H1 (cell line): ENCODE data around the gene ANKRD34B. TPM values are rescaled to one million over a fixed set of nuclear protein-coding genes. Genes with fewer than 3 reads are reported as not detected.

ENCODE experiments used
- GABPA ChIP-seq: IDR thresholded peaks from 2 replicates; pipeline ENCODE4 v1.6.1; 2011; ENCODE audit warnings: mild to moderate bottlenecking, low read length, moderate library complexity, borderline replicate concordance; ENCODE audit not compliant: insufficient read depth
- HDAC2 ChIP-seq, 2 experiments: fragments of 300-600 bp in 1 of 2; sonication (generic) in 1 of 2; IDR thresholded peaks; 2 replicates each; pipeline ENCODE4 v1.6.1; 2011 to 2012; ENCODE audit warnings: low read depth in 2 of 2, low read length in 2 of 2, mild to moderate bottlenecking in 2 of 2, moderate library complexity in 2 of 2, borderline replicate concordance in 1 of 2, inconsistent platforms in 1 of 2
- JUND ChIP-seq: IDR thresholded peaks from 2 replicates; pipeline ENCODE4 v1.6.1; 2011; ENCODE audit warnings: mild to moderate bottlenecking, improper control_type of control experiment, low read length
- NANOG ChIP-seq: IDR thresholded peaks from 2 replicates; pipeline ENCODE4 v1.6.1; 2011; ENCODE audit warnings: low read length, low read depth, mild to moderate bottlenecking, inconsistent platforms; ENCODE audit not compliant: insufficient read depth, poor library complexity, severe bottlenecking
- SP2 ChIP-seq: IDR thresholded peaks from 2 replicates; pipeline ENCODE4 v1.6.1; 2012; ENCODE audit warnings: mild to moderate bottlenecking, low read length, inconsistent platforms
- SRF ChIP-seq: IDR thresholded peaks from 2 replicates; pipeline ENCODE4 v1.6.1; 2011; ENCODE audit warnings: mild to moderate bottlenecking, low read depth, low read length, moderate library complexity
- polyA plus RNA-seq, 7 experiments: library from polyadenylated mRNA; depleted of rRNA in 3 of 7; stranded (reverse) in 5 of 7; unstranded in 2 of 7; fragments of >200 nt in 5 of 7; fragments of 200-250 nt in 2 of 7; gene quantifications; 1 replicate in 5 of 7; 2 replicates in 1 of 7; 4 replicates in 1 of 7; pipeline versions ENCODE4 v1.2.1 to v1.2.3, GENCODE V29; 2011 to 2013; ENCODE audit warnings: missing spikeins in 2 of 7, mixed read lengths in 2 of 7
- total RNA-seq: library from RNA; stranded (reverse); fragmentation: NEBNext Ultra II Directional; extraction: Animal tissue kit (Norgen Biotek cat#: 25700); gene quantifications from 2 replicates; pipeline ENCODE4 v1.2.1, GENCODE V29; 2021
- TF ChIP-seq, protein P1 (sequence below), 3 experiments: IDR thresholded peaks; 1 replicate in 2 of 3; 2 replicates in 1 of 3; pipeline versions ENCODE4 v1.5.1 to v1.6.1; 2011; ENCODE audit warnings: low read length in 3 of 3, mild to moderate bottlenecking in 3 of 3, inconsistent platforms in 2 of 3, low read depth in 1 of 3, moderate library complexity in 1 of 3; ENCODE audit not compliant: insufficient read depth in 1 of 3; ENCODE audit errors: control extremely low read depth in 1 of 3

The ANKRD34B gene
- total and polyA plus RNA-seq, 2 of the 8 experiments (the other 6 are each of a cell fraction or from before 2014, with no cell fraction given): 1.5 to 6.3 TPM

GRCh38 chr5:80569086-80569960, 757 bp downstream of the ANKRD34B start (continued):
- no peak; a peak in 1 of 4 replicates for TF ChIP-seq HDAC2 (IDR thresholded peaks at IDR 0.05; ENCODE audit: borderline replicate concordance in 1 of 2, low read depth in 2 of 2, low read length in 2 of 2)
- TF ChIP-seq SRF: no peak
- no peak for TF ChIP-seq NANOG
- no peak for TF ChIP-seq GABPA
- TF ChIP-seq, protein P1, sequence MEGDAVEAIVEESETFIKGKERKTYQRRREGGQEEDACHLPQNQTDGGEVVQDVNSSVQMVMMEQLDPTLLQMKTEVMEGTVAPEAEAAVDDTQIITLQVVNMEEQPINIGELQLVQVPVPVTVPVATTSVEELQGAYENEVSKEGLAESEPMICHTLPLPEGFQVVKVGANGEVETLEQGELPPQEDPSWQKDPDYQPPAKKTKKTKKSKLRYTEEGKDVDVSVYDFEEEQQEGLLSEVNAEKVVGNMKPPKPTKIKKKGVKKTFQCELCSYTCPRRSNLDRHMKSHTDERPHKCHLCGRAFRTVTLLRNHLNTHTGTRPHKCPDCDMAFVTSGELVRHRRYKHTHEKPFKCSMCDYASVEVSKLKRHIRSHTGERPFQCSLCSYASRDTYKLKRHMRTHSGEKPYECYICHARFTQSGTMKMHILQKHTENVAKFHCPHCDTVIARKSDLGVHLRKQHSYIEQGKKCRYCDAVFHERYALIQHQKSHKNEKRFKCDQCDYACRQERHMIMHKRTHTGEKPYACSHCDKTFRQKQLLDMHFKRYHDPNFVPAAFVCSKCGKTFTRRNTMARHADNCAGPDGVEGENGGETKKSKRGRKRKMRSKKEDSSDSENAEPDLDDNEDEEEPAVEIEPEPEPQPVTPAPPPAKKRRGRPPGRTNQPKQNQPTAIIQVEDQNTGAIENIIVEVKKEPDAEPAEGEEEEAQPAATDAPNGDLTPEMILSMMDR (IDR thresholded peaks at IDR 0.05; ENCODE audit: control extremely low read depth in 1 of 3, insufficient read depth in 1 of 3, low read depth in 1 of 3, low read length in 3 of 3): no peak
- no peak for TF ChIP-seq SP2
- TF ChIP-seq JUND: no peak
